K562 (cell line): ENCODE data around the gene MTMR10.

ENCODE experiments used
- ARID3B ChIP-seq: fragments of 250-450 bp; sonication (Bioruptor Pico); IDR thresholded peaks from 2 replicates; pipeline ENCODE4 v1.4.0; 2020; ENCODE audit warnings: borderline replicate concordance
- EZH2 ChIP-seq: IDR thresholded peaks from 2 replicates; pipeline ENCODE4 v1.6.1; 2012; ENCODE audit warnings: low read depth, mild to moderate bottlenecking, inconsistent platforms, low read length, borderline replicate concordance
- HNRNPUL1 ChIP-seq: fragments of 200-400 bp; formaldehyde crosslinking; IDR thresholded peaks from 2 replicates; pipeline ENCODE4 v1.6.1; 2017; ENCODE audit warnings: low read length
- KAT2B ChIP-seq: IDR thresholded peaks from one replicate; pipeline ENCODE4 v1.6.1; 2012; ENCODE audit warnings: low read depth, mild to moderate bottlenecking, control low read depth, inconsistent platforms, low read length, moderate library complexity
- KLF6 ChIP-seq: fragments of 250-450 bp; sonication (Bioruptor Pico); IDR thresholded peaks from 2 replicates; pipeline ENCODE4 v1.4.0; 2020; ENCODE audit warnings: mild to moderate bottlenecking, moderate library complexity, borderline replicate concordance
- NCOA1 ChIP-seq: fragments of 450-650 bp; IDR thresholded peaks from 2 replicates; pipeline ENCODE4 v1.6.1; 2016; ENCODE audit warnings: low read depth
- NFIC ChIP-seq: fragments of 450-650 bp; IDR thresholded peaks from 2 replicates; pipeline ENCODE4 v1.6.1; 2017; ENCODE audit warnings: mild to moderate bottlenecking, inconsistent platforms
- PATZ1 ChIP-seq: fragments of 250-450 bp; sonication (Bioruptor Pico); IDR thresholded peaks from 2 replicates; pipeline ENCODE4 v1.5.0; 2020; ENCODE audit warnings: mild to moderate bottlenecking, borderline replicate concordance
- PBX2 ChIP-seq, 2 experiments: IDR thresholded peaks in 1 of 2; conservative IDR thresholded peaks in 1 of 2; 2 replicates each; pipeline ENCODE4 v1.6.1; 2016; ENCODE audit warnings: low read depth in 2 of 2, mild to moderate bottlenecking in 1 of 2, missing compliant biosample characterization in 1 of 2, missing genetic modification characterization in 1 of 2, moderate library complexity in 1 of 2
- POLR2A ChIP-seq: fragments of 450-650 bp; conservative IDR thresholded peaks from 2 replicates; pipeline ENCODE4 v1.6.1; 2016
- SIN3A ChIP-seq, 2 experiments: fragments of 150-350 bp in 1 of 2; IDR thresholded peaks; 2 replicates each; pipeline ENCODE4 v1.6.1; 2011 to 2016; ENCODE audit warnings: borderline replicate concordance in 2 of 2, low read depth in 2 of 2, low read length in 2 of 2, mild to moderate bottlenecking in 2 of 2, moderate library complexity in 2 of 2; ENCODE audit not compliant: control insufficient read depth in 1 of 2
- U2AF1 ChIP-seq: fragments of 200-400 bp; formaldehyde crosslinking; optimal IDR thresholded peaks from 2 replicates; pipeline ENCODE3; 2017; ENCODE audit warnings: mild to moderate bottlenecking, low read depth, low read length, moderate library complexity
- ZNF512 ChIP-seq: IDR thresholded peaks from 2 replicates; pipeline ENCODE4 v1.6.1; 2016; ENCODE audit warnings: missing genetic modification characterization, missing compliant biosample characterization
- TF ChIP-seq, protein P1 (sequence below), 3 experiments: IDR thresholded peaks in 2 of 3; conservative IDR thresholded peaks in 1 of 3; 2 replicates each; pipeline ENCODE4 v1.5.1; 2011 to 2012; ENCODE audit warnings: low read length in 3 of 3, mild to moderate bottlenecking in 3 of 3, control low read depth in 2 of 3, improper control_type of control experiment in 1 of 3, inconsistent platforms in 1 of 3, low read depth in 1 of 3, mixed read lengths in 1 of 3, moderate library complexity in 1 of 3; ENCODE audit not compliant: insufficient read depth in 2 of 3

- TF ChIP-seq HNRNPUL1 (no peak), ZNF512 (tag) (no peak), EZH2 (no peak), PBX2 (CRISPR knock-in tag; IDR thresholded peaks at IDR 0.05; ENCODE audit: low read depth) (no peak), PBX2 (tag; conservative IDR thresholded peaks at IDR 0.05; ENCODE audit: low read depth) (no peak), KLF6 (CRISPR knock-in tag) (no peak), ARID3B (CRISPR knock-in tag) (no peak), SIN3A (IDR thresholded peaks at IDR 0.05; ENCODE audit: borderline replicate concordance in 2 of 2, control insufficient read depth in 1 of 2, low read depth in 2 of 2, low read length in 2 of 2) (no peak), PATZ1 (no peak), KAT2B (no peak), NCOA1 (no peak), U2AF1 (no peak), POLR2A (no peak), NFIC (no peak)
- TF ChIP-seq, protein P1, sequence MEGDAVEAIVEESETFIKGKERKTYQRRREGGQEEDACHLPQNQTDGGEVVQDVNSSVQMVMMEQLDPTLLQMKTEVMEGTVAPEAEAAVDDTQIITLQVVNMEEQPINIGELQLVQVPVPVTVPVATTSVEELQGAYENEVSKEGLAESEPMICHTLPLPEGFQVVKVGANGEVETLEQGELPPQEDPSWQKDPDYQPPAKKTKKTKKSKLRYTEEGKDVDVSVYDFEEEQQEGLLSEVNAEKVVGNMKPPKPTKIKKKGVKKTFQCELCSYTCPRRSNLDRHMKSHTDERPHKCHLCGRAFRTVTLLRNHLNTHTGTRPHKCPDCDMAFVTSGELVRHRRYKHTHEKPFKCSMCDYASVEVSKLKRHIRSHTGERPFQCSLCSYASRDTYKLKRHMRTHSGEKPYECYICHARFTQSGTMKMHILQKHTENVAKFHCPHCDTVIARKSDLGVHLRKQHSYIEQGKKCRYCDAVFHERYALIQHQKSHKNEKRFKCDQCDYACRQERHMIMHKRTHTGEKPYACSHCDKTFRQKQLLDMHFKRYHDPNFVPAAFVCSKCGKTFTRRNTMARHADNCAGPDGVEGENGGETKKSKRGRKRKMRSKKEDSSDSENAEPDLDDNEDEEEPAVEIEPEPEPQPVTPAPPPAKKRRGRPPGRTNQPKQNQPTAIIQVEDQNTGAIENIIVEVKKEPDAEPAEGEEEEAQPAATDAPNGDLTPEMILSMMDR (IDR thresholded peaks at IDR 0.05 in 2 of 3, conservative IDR thresholded peaks at IDR 0.05 in 1 of 3; ENCODE audit: insufficient read depth in 2 of 3, low read depth in 1 of 3, low read length in 3 of 3), result no peak
These were observed 58.1 kb downstream of the MTMR10 start for GRCh38 chr15:30933293-30933692.
